Measurements from ENCODE around the gene SLIT3. TPM values are rescaled to one million over a fixed set of nuclear protein-coding genes. Genes with fewer than 3 reads are reported as not detected.

Gene SLIT3
- total RNA-seq, 1 donor from 2014 or later = 52.8 TPM

DNA sequence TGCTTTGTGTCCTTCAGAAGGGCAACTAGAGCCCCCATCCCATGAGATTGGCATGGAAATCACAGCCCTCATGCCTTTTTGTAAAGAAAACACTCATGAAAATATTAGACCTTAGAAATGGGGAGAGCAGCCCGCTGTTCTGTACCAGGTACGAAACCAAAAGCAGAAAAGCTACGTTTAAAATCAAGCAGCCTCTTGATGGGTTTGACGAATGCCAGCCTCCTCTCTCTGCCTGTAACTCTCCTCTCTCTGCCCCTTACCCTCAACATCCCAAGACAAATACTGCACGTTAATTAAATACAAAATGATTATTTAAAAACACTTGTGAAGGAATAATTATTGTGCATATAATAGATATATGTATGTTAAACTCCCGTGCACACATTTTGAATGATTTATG, 390.1 kb downstream of the SLIT3 start:
- Histone ChIP-seq H3K27ac (no peak overlapping the region), H3K36me3 (no peaks in the 10 kb centered on the region), H3K27me3 (no peaks in the 10 kb centered on the region), H3K9me3 (no peaks in the 10 kb centered on the region), H3K4me1 (peaks cover under 1% of the 10 kb centered on the region), H3K4me3 (no peak overlapping the region)
- intact Hi-C loops (cut with DNase I) = no loop called here
- TF ChIP-seq POLR2AphosphoS5 (IDR thresholded peaks at IDR 0.05; ENCODE audit: insufficient read depth in 1 of 2, low read depth in 1 of 2) (no peak), POLR2A (IDR thresholded peaks at IDR 0.05) (no peak)
- TF ChIP-seq, protein P1, sequence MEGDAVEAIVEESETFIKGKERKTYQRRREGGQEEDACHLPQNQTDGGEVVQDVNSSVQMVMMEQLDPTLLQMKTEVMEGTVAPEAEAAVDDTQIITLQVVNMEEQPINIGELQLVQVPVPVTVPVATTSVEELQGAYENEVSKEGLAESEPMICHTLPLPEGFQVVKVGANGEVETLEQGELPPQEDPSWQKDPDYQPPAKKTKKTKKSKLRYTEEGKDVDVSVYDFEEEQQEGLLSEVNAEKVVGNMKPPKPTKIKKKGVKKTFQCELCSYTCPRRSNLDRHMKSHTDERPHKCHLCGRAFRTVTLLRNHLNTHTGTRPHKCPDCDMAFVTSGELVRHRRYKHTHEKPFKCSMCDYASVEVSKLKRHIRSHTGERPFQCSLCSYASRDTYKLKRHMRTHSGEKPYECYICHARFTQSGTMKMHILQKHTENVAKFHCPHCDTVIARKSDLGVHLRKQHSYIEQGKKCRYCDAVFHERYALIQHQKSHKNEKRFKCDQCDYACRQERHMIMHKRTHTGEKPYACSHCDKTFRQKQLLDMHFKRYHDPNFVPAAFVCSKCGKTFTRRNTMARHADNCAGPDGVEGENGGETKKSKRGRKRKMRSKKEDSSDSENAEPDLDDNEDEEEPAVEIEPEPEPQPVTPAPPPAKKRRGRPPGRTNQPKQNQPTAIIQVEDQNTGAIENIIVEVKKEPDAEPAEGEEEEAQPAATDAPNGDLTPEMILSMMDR (IDR thresholded peaks at IDR 0.05) = no peak
- DNase-seq (ENCODE audit: extremely low spot score in 2 of 2) = no peak

DNA sequence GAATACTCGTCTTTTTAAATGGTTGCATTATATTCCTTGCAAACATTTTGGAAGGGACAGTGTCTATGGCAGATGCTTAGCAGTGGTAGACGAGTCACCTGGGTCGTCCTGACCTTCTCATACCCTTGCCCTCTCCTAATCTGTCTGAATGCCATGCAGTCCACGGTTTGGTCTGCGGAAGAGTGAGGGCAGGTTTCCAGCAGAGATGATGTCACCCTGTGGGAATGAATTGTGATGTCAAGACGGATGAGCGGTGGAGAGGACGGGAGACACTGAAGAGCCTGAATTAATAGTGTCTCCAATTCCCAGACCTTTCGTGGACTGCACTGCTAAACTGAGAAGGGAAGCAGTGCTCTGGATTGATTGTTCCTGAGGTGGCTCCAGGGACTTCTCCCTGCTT, 392.7 kb downstream of the SLIT3 start:
- no peak overlapping the region for H3K27ac ChIP-seq
- H3K4me1 ChIP-seq = no peaks in the 10 kb centered on the region
- H3K4me3 ChIP-seq = no peak overlapping the region
- TF ChIP-seq, protein P1 (IDR thresholded peaks at IDR 0.05) = no peak
- TF ChIP-seq POLR2A (IDR thresholded peaks at IDR 0.05) (no peak), POLR2AphosphoS5 (IDR thresholded peaks at IDR 0.05; ENCODE audit: insufficient read depth in 1 of 2, low read depth in 1 of 2) (no peak)
- intact Hi-C loops (cut with DNase I) = no loop called here
- no peaks in the 10 kb centered on the region for H3K27me3 ChIP-seq
- H3K36me3 ChIP-seq = no peaks in the 10 kb centered on the region
- no peak for DNase-seq (ENCODE audit: extremely low spot score in 2 of 2)
- no peaks in the 10 kb centered on the region for H3K9me3 ChIP-seq

DNA sequence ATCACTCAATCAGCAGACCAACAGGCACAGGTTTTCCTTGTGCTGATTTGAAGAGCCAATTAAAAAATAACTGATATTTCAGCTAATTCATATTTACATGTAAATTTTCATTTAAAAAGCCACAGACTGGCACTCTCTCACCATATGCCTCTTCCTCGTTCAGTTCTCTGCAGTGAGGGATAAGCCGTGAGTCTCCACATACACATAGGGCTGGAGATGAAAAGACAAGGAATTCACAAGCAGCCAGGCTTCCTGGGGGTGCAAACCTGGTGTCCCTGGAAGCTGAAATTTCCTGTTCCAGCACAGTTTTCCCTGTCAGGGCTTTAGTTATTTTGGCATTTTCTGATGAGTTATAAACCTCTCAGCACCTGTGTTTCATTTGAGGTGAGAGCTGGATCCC, 397.9 kb downstream of the SLIT3 start:
- Histone ChIP-seq H3K9me3 (no peaks in the 10 kb centered on the region), H3K36me3 (no peaks in the 10 kb centered on the region), H3K27me3 (no peaks in the 10 kb centered on the region), H3K4me1 (peaks cover 12% of the 10 kb centered on the region), H3K4me3 (no peak overlapping the region), H3K27ac (no peak overlapping the region)
- intact Hi-C loops (cut with DNase I) = no loop called here
- DNase-seq (ENCODE audit: extremely low spot score in 2 of 2) = no peak
- TF ChIP-seq, protein P1 (IDR thresholded peaks at IDR 0.05) = no peak
- TF ChIP-seq POLR2AphosphoS5 (IDR thresholded peaks at IDR 0.05; ENCODE audit: insufficient read depth in 1 of 2, low read depth in 1 of 2) (no peak), POLR2A (IDR thresholded peaks at IDR 0.05) (no peak)

DNA sequence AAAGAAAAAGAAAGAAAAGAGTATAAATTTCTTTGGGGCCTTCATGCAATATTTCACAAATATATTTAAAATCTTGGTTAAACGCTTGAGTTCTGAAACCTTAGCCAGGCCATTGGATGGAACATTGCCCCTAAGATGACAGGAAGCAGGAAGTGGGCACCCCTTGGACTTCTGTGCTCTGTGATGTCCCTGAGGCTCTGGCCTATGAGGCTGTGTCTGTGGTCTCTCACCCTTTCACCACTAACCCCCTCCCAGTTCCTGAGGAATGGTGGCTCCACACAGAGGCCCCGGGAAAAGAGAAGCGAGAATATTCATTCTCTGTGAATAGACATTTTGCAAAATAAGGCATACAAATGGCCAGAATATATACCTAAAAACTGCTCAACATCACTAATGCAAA, 401.3 kb downstream of the SLIT3 start:
- H3K36me3 ChIP-seq = no peaks in the 10 kb centered on the region
- peaks cover 14% of the 10 kb centered on the region for H3K4me1 ChIP-seq
- intact Hi-C loops (cut with DNase I) = no loop called here
- TF ChIP-seq, protein P1 (IDR thresholded peaks at IDR 0.05) = no peak
- TF ChIP-seq POLR2AphosphoS5 (IDR thresholded peaks at IDR 0.05; ENCODE audit: insufficient read depth in 1 of 2, low read depth in 1 of 2) (no peak), POLR2A (IDR thresholded peaks at IDR 0.05) (no peak)
- H3K9me3 ChIP-seq = no peaks in the 10 kb centered on the region
- H3K4me3 ChIP-seq = no peak overlapping the region
- H3K27ac ChIP-seq = no peak overlapping the region
- no peaks in the 10 kb centered on the region for H3K27me3 ChIP-seq
- DNase-seq (ENCODE audit: extremely low spot score in 2 of 2) = no peak

DNA sequence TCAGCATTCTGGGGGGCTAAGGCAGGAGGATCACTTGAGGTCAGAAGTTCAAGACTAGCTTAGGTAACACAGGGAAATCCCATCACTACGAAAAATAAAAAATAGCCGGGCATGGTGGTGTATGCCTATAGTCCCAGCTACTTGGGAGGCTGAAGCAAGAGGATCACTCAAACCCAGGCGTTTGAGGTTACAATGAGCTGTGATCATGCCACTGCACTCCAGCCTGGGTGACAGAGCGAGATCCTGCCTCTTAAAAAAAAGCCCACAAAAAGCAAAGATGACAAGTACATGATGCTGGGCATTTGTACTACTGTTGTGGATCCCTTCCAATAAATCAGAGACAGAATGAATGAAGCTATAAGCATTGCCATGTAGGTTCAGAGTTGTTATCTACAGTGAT, 401.7 kb downstream of the SLIT3 start:
- H3K36me3 ChIP-seq = no peaks in the 10 kb centered on the region
- H3K9me3 ChIP-seq = no peaks in the 10 kb centered on the region
- TF ChIP-seq, protein P1 (IDR thresholded peaks at IDR 0.05) = no peak
- TF ChIP-seq POLR2AphosphoS5 (IDR thresholded peaks at IDR 0.05; ENCODE audit: insufficient read depth in 1 of 2, low read depth in 1 of 2) (no peak), POLR2A (IDR thresholded peaks at IDR 0.05) (no peak)
- no peak overlapping the region for H3K4me3 ChIP-seq
- H3K27me3 ChIP-seq = no peaks in the 10 kb centered on the region
- H3K27ac ChIP-seq = no peak overlapping the region
- H3K4me1 ChIP-seq = peaks cover 14% of the 10 kb centered on the region
- intact Hi-C loops (cut with DNase I) = no loop called here
- no peak for DNase-seq (ENCODE audit: extremely low spot score in 2 of 2)
